HG02588 (cell line): ENCODE results near the gene PBX1.

Experiments
- ATAC-seq: cut with Tn5 transposase; IDR thresholded peaks from one replicate; pipeline ENCODE4 v1.9.1; 2021; ENCODE audit warnings: mild to moderate bottlenecking, moderate library complexity; ENCODE audit not compliant: unreplicated experiment

The PBX1 gene

GRCh38 chr1:164614316-164614715 is 55.3 kb downstream of the PBX1 start:
- ATAC-seq = no peak

GRCh38 chr1:164617377-164618201 is 58.6 kb downstream of the PBX1 start:
- ATAC-seq = no peak

GRCh38 chr1:164618202-164618564 is 59.2 kb downstream of the PBX1 start:
- ATAC-seq = no peak

GRCh38 chr1:164619006-164619784 is 60.2 kb downstream of the PBX1 start:
- ATAC-seq = no peak

GRCh38 chr1:164622068-164622845 is 63.3 kb downstream of the PBX1 start:
- ATAC-seq = no peak

GRCh38 chr1:164623805-164624204 is 64.8 kb downstream of the PBX1 start:
- no peak for ATAC-seq

GRCh38 chr1:164624400-164624799 is 65.4 kb downstream of the PBX1 start:
- ATAC-seq = no peak

GRCh38 chr1:164625004-164625617 is 66.1 kb downstream of the PBX1 start:
- ATAC-seq = no peak

GRCh38 chr1:164628772-164629171 is 69.8 kb downstream of the PBX1 start:
- no peak for ATAC-seq

GRCh38 chr1:164629971-164630370 is 71.0 kb downstream of the PBX1 start:
- ATAC-seq = no peak

GRCh38 chr1:164630626-164631396 is 71.8 kb downstream of the PBX1 start:
- no peak for ATAC-seq

- ATAC-seq = no peak
Observed at GRCh38 chr1:164631751-164632150, 72.8 kb downstream of the PBX1 start.

GRCh38 chr1:164633997-164634396 is 75.0 kb downstream of the PBX1 start:
- ATAC-seq = no peak

- ATAC-seq = no peak
Observed at GRCh38 chr1:164635059-164635802, 76.2 kb downstream of the PBX1 start.

GRCh38 chr1:164635803-164636731 is 77.1 kb downstream of the PBX1 start:
- ATAC-seq = no peak

- no peak for ATAC-seq
Observed at GRCh38 chr1:164636757-164637156, 77.8 kb downstream of the PBX1 start.

GRCh38 chr1:164637461-164638375 is 78.7 kb downstream of the PBX1 start:
- ATAC-seq = no peak
